GM12891 (cell line): ENCODE results near the gene NDUFB8.

Experiments used
- POLR2A ChIP-seq: IDR thresholded peaks from 2 replicates; pipeline ENCODE4 v1.6.1; 2011; ENCODE audit warnings: low read depth, low read length, control low read depth
- POLR2AphosphoS5 ChIP-seq: IDR thresholded peaks from 2 replicates; pipeline ENCODE4 v1.6.1; 2011; ENCODE audit warnings: low read depth, low read length, control low read depth
- POU2F2 ChIP-seq: IDR thresholded peaks from 2 replicates; pipeline ENCODE4 v1.6.1; 2011; ENCODE audit warnings: low read depth, mild to moderate bottlenecking, control low read depth, low read length, moderate library complexity
- SPI1 ChIP-seq: IDR thresholded peaks from 2 replicates; pipeline ENCODE4 v1.6.1; 2011; ENCODE audit warnings: low read depth, low read length, control low read depth
- TAF1 ChIP-seq: IDR thresholded peaks from 2 replicates; pipeline ENCODE4 v1.6.1; 2011; ENCODE audit warnings: low read depth, low read length, control low read depth

DNA sequence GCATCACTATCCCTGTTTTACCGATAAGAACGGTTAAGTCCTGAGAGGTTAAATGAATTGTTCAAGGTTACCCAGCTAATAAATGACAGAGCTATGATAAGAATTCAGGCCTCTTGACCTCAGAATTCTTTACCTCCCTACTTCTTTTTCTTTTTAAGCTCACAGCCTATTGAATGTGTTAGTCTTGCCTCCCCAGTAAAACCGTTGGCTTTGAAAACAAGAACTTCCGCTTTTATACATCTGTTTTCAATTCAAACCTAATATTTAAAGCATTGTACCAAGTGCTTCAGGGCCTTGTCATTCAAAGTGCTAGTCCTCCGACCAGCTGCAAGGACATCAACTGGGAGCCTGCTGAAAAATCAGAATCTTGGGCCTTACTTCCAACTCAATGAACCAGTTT lies 25.6 kb downstream of the NDUFB8 start:
- no peak for TF ChIP-seq POLR2A
- TF ChIP-seq TAF1, result no peak
- TF ChIP-seq POLR2AphosphoS5, result no peak
- no peak for TF ChIP-seq SPI1
- no peak for TF ChIP-seq POU2F2
